HepG2 (cell line): Measurements from ENCODE around the gene SHE.

Experiments used
- AGO2 ChIP-seq: fragments of 200-400 bp; formaldehyde crosslinking; optimal IDR thresholded peaks from 2 replicates; pipeline ENCODE3; 2017; ENCODE audit warnings: mild to moderate bottlenecking, low read depth, low read length, moderate library complexity
- ARNT ChIP-seq: fragments of 450-650 bp; IDR thresholded peaks from 2 replicates; pipeline ENCODE4 v1.6.1; 2017
- EZH2 ChIP-seq: conservative IDR thresholded peaks from 2 replicates; pipeline ENCODE4 v1.6.1; 2012; ENCODE audit warnings: mild to moderate bottlenecking, low read depth, low read length, moderate library complexity
- GLI4 ChIP-seq: sonication (generic); formaldehyde crosslinking; IDR thresholded peaks from 2 replicates; pipeline ENCODE4 v1.5.1; 2020; ENCODE audit warnings: missing genetic modification reagents, mild to moderate bottlenecking, moderate library complexity, borderline replicate concordance
- MTF1 ChIP-seq: sonication (generic); formaldehyde crosslinking; IDR thresholded peaks from 2 replicates; pipeline ENCODE4 v1.5.0; 2020; ENCODE audit warnings: missing genetic modification reagents
- NRL ChIP-seq: sonication (generic); formaldehyde crosslinking; IDR thresholded peaks from 2 replicates; pipeline ENCODE4 v1.5.0; 2020; ENCODE audit warnings: missing genetic modification reagents, mild to moderate bottlenecking, moderate library complexity, borderline replicate concordance
- PPARG ChIP-seq: conservative IDR thresholded peaks from 2 replicates; pipeline ENCODE4 v1.6.1; 2016; ENCODE audit warnings: missing biosample characterization, missing genetic modification reagents
- TBP ChIP-seq: sonication (generic); formaldehyde crosslinking; IDR thresholded peaks from 2 replicates; pipeline ENCODE4 v1.5.0; 2020; ENCODE audit warnings: missing genetic modification reagents
- ZBTB20 ChIP-seq: sonication (generic); formaldehyde crosslinking; IDR thresholded peaks from 2 replicates; pipeline ENCODE4 v1.8.1; 2023; ENCODE audit warnings: missing genetic modification reagents, low read depth, mild to moderate bottlenecking, borderline replicate concordance
- ZFY ChIP-seq: sonication (generic); formaldehyde crosslinking; IDR thresholded peaks from 2 replicates; pipeline ENCODE4 v1.4.0; 2020; ENCODE audit warnings: missing genetic modification reagents
- ZNF589 ChIP-seq: sonication (generic); formaldehyde crosslinking; conservative IDR thresholded peaks from 2 replicates; pipeline ENCODE4 v1.8.0; 2022; ENCODE audit warnings: mild to moderate bottlenecking, moderate library complexity, missing genetic modification reagents
- TF ChIP-seq, protein P1 (sequence below): sonication (generic); formaldehyde crosslinking; IDR thresholded peaks from 2 replicates; pipeline ENCODE4 v1.5.0; 2020; ENCODE audit warnings: mild to moderate bottlenecking, missing genetic modification reagents, moderate library complexity
- TF ChIP-seq, protein P2 (sequence below): sonication (generic); formaldehyde crosslinking; IDR thresholded peaks from 2 replicates; pipeline ENCODE4 v1.4.0; 2020; ENCODE audit warnings: low read depth, mild to moderate bottlenecking, missing genetic modification reagents
- TF ChIP-seq, protein P3 (sequence below), 2 experiments: IDR thresholded peaks; 2 replicates each; pipeline ENCODE4 v1.6.1; 2011 to 2012; ENCODE audit warnings: low read length in 2 of 2, borderline replicate concordance in 1 of 2, low read depth in 1 of 2, mild to moderate bottlenecking in 1 of 2, moderate library complexity in 1 of 2

DNA sequence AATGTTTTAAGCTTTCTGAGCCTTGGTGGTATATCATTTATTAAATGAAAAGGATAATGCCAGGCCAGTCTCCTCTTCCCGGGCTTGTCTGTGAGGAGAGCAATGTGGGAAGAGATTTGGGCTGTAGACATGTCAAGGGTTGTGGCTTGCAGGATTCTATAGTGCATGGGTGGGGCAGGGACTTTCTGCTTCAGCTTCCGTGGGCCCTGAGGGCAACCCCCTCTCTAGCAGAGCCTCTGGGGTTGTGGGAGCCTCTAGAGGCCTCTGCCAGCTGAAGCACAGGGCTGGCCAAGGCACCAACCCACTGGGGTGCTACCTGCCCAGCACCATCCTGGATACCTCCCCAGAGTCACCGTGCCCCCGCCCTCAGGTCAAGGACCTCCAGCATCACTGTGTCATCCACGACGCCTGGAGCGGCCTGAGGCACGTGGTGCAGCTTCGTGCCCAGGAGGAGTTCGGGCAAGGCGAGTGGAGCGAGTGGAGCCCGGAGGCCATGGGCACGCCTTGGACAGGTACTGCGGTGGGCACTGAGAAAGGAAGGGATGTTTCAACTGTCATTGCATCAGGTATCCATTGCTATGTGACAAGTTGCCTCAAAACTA, 66.5 kb downstream of the SHE start:
- TF ChIP-seq ZNF589 (CRISPR knock-in tag) (no peak), ARNT (no peak), NRL (no peak), ZBTB20 (CRISPR knock-in tag) (no peak), MTF1 (no peak), PPARG (CRISPR knock-in tag) (no peak), TBP (CRISPR knock-in tag) (no peak), GLI4 (CRISPR knock-in tag) (no peak), AGO2 (no peak), EZH2 (no peak), ZFY (CRISPR knock-in tag) (no peak)
- TF ChIP-seq, protein P1, sequence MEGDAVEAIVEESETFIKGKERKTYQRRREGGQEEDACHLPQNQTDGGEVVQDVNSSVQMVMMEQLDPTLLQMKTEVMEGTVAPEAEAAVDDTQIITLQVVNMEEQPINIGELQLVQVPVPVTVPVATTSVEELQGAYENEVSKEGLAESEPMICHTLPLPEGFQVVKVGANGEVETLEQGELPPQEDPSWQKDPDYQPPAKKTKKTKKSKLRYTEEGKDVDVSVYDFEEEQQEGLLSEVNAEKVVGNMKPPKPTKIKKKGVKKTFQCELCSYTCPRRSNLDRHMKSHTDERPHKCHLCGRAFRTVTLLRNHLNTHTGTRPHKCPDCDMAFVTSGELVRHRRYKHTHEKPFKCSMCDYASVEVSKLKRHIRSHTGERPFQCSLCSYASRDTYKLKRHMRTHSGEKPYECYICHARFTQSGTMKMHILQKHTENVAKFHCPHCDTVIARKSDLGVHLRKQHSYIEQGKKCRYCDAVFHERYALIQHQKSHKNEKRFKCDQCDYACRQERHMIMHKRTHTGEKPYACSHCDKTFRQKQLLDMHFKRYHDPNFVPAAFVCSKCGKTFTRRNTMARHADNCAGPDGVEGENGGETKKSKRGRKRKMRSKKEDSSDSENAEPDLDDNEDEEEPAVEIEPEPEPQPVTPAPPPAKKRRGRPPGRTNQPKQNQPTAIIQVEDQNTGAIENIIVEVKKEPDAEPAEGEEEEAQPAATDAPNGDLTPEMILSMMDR (CRISPR knock-in tag), result no peak
- TF ChIP-seq, protein P2, sequence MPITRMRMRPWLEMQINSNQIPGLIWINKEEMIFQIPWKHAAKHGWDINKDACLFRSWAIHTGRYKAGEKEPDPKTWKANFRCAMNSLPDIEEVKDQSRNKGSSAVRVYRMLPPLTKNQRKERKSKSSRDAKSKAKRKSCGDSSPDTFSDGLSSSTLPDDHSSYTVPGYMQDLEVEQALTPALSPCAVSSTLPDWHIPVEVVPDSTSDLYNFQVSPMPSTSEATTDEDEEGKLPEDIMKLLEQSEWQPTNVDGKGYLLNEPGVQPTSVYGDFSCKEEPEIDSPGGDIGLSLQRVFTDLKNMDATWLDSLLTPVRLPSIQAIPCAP (CRISPR knock-in tag), result no peak
- TF ChIP-seq, protein P3, sequence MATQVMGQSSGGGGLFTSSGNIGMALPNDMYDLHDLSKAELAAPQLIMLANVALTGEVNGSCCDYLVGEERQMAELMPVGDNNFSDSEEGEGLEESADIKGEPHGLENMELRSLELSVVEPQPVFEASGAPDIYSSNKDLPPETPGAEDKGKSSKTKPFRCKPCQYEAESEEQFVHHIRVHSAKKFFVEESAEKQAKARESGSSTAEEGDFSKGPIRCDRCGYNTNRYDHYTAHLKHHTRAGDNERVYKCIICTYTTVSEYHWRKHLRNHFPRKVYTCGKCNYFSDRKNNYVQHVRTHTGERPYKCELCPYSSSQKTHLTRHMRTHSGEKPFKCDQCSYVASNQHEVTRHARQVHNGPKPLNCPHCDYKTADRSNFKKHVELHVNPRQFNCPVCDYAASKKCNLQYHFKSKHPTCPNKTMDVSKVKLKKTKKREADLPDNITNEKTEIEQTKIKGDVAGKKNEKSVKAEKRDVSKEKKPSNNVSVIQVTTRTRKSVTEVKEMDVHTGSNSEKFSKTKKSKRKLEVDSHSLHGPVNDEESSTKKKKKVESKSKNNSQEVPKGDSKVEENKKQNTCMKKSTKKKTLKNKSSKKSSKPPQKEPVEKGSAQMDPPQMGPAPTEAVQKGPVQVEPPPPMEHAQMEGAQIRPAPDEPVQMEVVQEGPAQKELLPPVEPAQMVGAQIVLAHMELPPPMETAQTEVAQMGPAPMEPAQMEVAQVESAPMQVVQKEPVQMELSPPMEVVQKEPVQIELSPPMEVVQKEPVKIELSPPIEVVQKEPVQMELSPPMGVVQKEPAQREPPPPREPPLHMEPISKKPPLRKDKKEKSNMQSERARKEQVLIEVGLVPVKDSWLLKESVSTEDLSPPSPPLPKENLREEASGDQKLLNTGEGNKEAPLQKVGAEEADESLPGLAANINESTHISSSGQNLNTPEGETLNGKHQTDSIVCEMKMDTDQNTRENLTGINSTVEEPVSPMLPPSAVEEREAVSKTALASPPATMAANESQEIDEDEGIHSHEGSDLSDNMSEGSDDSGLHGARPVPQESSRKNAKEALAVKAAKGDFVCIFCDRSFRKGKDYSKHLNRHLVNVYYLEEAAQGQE (IDR thresholded peaks at IDR 0.05; ENCODE audit: borderline replicate concordance in 1 of 2, low read depth in 1 of 2, low read length in 2 of 2), result no peak
